C4-2B (cell line): Measurements from ENCODE around the gene TMEM260.

ENCODE experiments used
- CTCF ChIP-seq: fragments of 450-650 bp; conservative IDR thresholded peaks from 2 replicates; pipeline ENCODE4 v1.5.1; 2017; ENCODE audit warnings: mild to moderate bottlenecking
- ZFX ChIP-seq: fragments of 450-650 bp; IDR thresholded peaks from 2 replicates; pipeline ENCODE4 v1.6.1; 2017

- TF ChIP-seq CTCF (no peak), ZFX (no peak)
Measured at GRCh38 chr14:56686416-56686815, 106.8 kb downstream of the TMEM260 start.
